Stimulated activated CD4-positive, alpha-beta T cell treated with anti-CD3 and anti-CD28 coated beads, Interleukin-4, amount 100 ng/mL, for 48 hours (primary cell): ENCODE measurements around the gene HTRA1.

Experiments
- DNase-seq, 2 donors: peaks; one replicate each; pipeline ENCODE4 v3.0.0-alpha.2; 2020; ENCODE audit warnings: low read depth in 2 of 2

Gene HTRA1

DNA sequence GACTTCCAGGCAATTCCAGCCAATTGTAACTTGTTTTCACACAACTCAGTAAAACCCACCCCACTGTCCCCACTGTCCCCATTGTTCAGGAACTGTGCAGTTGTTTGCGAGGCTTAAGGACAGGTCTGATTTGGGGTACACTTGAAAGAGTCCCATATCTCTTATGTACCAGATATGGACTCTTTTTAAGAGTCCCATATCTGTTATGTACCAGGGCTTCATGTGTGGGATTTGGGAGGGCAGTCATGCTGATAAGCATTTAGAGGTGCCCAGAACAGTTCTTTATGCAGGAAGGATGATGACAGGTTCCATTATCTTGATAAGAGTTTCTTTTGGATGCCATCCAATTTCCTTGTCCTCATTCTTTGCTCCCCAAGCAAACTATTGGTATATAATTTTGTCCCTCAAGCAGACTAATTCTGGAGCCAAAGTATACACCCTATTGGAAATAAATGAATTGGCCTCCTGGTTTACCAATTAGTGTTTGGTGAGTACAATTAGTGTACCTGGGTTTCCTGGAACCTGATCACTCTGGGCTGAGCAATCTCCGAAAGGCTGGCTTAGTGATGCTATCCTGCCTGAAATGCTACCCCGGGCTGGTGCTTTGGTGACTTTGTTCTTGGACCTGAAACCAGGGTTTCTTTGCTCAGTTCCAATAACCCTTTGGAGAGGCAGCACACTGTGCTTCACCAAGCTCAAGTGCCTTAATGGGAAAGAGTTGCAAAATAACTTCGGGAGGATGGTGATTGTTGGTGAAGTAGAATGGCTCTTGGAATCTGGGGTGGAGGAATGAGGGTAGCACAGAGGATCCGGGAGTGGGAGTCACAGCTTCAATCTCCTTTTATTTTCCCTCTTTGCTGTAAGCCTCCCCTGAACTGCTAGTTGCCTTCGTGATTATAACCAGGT, 93.0 kb downstream of the HTRA1 start:
- no peak for DNase-seq

DNA sequence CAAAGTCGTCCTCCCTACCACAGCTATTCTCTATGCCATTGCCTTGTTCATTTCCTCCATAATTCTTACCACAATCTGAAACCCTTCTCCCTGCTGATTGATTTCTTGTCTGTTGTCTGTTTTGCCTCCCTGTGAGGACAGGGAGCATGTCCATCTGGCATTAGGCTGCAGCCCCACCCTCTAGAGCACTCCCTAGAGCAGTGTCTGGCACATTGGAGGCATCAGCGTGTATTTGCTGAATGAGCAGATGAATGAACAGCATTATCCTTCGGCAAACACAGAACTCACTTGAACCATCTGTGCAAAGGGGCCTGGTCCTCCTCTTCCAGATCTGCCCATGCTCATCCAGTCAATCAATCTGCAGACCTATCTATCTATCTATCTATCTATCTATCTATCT, 94.1 kb downstream of the HTRA1 start:
- no peak for DNase-seq

DNA sequence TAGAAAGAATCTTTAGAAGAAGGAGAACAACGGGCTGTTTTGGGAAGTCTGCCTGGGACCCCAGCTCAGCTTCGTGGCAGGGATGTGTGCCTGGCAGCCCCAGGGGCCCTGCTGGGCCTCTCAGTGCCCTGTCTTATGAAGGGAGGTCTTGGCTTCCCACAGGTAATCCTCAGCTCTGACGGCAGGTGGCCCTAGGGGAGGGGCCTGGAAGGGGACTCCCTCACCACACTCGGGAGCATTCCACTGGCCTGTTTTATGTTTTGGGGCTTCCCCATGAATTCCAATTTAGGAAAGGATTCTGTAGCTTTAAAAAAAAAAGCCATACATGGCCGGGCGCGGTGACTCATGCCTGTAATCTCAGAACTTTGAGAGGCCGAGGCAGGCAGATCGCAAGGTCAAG, 96.2 kb downstream of the HTRA1 start:
- no peak for DNase-seq

DNA sequence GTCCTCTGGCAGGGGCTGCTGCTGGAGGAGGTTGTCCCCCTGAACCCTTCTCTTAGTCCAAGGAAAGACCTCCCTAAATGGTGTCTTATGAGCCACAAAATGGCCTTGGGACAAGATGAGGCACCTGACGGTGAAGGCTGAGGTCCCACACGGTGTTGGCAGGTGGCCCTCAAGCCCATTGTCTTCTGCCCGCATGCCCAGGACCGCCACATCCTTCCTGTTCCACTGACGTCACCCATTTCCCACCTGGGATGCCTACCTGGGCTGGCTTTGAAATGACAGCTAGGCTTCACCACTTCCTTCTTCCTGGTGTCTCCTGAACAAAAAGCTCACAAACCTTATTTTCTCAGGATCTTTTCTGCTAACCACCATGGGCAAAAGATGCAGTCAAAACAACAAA, 97.1 kb downstream of the HTRA1 start:
- DNase-seq = no peak

DNA sequence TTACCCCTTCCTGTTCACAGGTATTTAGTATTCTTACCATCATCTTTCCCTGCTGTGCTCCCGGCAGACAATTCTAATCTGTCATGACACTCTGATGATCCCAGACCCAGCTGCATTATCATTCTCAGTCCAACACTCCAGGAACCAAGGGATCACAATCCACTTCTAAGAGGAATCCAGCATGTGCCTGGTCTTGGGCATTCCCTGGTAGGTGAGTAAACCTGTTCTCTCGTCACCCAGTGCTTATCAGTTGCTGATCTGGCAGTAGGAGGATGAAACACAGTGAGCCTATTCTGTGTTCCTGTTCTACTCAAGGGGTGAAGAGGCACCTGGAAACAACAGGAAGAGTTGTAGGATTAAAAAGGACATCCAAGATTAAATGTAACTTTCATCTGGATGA, 97.9 kb downstream of the HTRA1 start:
- no peak for DNase-seq

DNA sequence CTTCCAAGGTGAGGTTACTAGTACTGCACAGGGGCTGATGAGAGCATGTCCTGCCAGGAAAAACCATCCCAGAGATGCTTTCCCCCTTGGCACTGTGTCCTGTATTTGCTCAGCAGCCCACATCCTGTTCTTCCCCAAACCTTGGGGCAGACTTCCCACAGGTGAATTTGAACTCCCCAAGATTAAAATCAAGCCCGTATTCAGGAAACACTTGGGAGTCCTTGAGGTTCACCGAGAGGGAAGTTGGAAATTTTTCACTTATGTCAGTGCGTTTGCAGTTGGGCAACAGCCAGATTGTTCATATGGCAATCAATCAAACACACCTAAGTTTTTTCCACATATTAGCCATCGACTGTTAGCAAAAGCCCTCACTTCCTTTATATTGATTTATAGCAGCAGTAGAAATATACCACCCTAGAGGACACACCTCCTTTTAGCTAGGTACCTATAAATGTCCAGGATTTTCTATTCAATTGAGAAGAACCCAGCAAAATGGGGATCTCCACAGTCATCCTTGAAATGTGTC, 99.0 kb downstream of the HTRA1 start, which contains the start of gene DMBT1:
DMBT1 (plus strand) TSS at position 476 of the 526 bp plus-strand sequence; CDS start at position 493, 17 bp downstream.
- no peak for DNase-seq

DNA sequence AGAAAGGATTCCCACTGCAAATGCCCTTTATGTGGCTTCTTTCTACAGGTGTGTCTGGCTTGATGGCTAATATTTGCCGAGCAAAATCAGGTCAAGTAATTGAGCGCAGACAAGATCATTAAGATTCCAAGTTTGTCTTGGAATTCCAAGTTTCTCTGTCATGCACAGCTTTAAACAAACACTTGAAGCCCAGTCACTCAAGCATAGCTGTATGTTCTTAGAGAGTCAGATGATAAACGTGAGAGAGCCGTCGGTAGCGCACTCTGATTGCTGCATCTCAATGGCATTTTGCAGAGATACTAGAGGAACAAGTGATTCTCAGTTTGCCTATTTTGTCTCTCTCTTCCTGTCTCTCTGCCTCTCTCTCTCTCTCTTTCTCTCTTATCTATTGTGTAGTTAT, 99.9 kb downstream of the HTRA1 start:
- DNase-seq = no peak

DNA sequence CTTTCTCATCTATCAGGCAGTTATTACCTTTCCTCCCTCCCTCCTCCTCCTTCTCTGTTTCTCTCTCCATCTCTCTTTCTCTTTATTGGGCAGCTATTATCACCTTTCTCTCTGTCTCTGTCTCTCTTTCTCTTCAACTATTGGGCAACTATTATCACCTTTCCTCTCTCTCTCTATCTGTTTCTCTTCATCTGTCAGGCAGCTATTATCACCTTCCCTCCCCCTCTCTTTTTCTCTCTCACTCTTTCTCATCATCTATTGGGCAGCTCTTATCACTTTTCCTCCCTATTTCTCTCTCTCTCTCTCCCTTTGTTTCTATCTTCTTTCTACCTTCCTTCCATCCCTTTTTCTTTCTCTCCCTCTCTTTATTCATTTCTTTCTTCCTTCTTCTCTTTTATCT, 100.4 kb downstream of the HTRA1 start:
- no peak for DNase-seq
